Mucosa of descending colon (tissue), 3 donors: ENCODE measurements around the gene COL4A2. TPM values are rescaled to one million over a fixed set of nuclear protein-coding genes. Genes with fewer than 3 reads are reported as not detected.
"Not testable (repeated sequence)": the region's sequence is repeated elsewhere in the genome, so short reads cannot be mapped to it uniquely, and the experiment has no call there.

Experiments used
- ATAC-seq: fragments of 200-7000 bp; cut with Tn5 transposase; one replicate; pipeline ENCODE4 v1.9.1; 2020; ENCODE audit warnings: mild to moderate bottlenecking, moderate library complexity
- DNase-seq, 3 donors: peaks; one replicate each; pipeline ENCODE4 v3.0.0-alpha.2; 2020
- H3K36me3 ChIP-seq: fragments of 200-600 bp; one replicate; pipeline ENCODE4 v1.8.0; 2021; ENCODE audit warnings: low read depth, mild to moderate bottlenecking
- H3K4me1 ChIP-seq: fragments of 200-600 bp; one replicate; pipeline ENCODE4 v1.8.0; 2021; ENCODE audit warnings: low read depth, mild to moderate bottlenecking
- H3K4me3 ChIP-seq: fragments of 200-600 bp; one replicate; pipeline ENCODE4 v1.8.0; 2021; ENCODE audit warnings: mild to moderate bottlenecking
- H3K9me3 ChIP-seq: fragments of 200-600 bp; one replicate; pipeline ENCODE4 v1.8.0; 2021; ENCODE audit warnings: mild to moderate bottlenecking
- intact Hi-C, 2 donors: fragments of 100-400 bp; cut with DNase I in 1 of 2; cut with micrococcal nuclease in 1 of 2; formaldehyde crosslinking; loops; one replicate each; pipeline versions ENCODE4 v1.11.0 to v1.11.1; 2022; cut with DNase I, micrococcal nuclease
- total RNA-seq, 3 donors: library from RNA; stranded (reverse); fragmentation: NEBNext Ultra II Directional in 2 of 3; extraction: Animal tissue kit (Norgen Biotek cat#: 25700) in 2 of 3; gene quantifications; one replicate each; pipeline versions ENCODE4 v1.2.1 to v1.2.4, GENCODE V29; 2021 to 2023
- TF ChIP-seq, protein P1 (sequence below): fragments of 200-600 bp; IDR thresholded peaks from one replicate; pipeline ENCODE4 v1.8.0; 2022; ENCODE audit warnings: antibody characterized with exemption, mild to moderate bottlenecking
- donor health status: DM: no; HTN: no; CAD: no; lungs with moderate emphysema.
- donor health status: DM: no; HTN: no; CAD: no.
- donor health status: DM: no; HTN: yes; CAD: no.

Gene COL4A2
- total RNA-seq, 3 donors from 2014 or later, result 33.5 to 389 (median 74.2) TPM

- no peak for DNase-seq
- H3K4me1 ChIP-seq, result no peaks in the 10 kb centered on the region
- TF ChIP-seq, protein P1, sequence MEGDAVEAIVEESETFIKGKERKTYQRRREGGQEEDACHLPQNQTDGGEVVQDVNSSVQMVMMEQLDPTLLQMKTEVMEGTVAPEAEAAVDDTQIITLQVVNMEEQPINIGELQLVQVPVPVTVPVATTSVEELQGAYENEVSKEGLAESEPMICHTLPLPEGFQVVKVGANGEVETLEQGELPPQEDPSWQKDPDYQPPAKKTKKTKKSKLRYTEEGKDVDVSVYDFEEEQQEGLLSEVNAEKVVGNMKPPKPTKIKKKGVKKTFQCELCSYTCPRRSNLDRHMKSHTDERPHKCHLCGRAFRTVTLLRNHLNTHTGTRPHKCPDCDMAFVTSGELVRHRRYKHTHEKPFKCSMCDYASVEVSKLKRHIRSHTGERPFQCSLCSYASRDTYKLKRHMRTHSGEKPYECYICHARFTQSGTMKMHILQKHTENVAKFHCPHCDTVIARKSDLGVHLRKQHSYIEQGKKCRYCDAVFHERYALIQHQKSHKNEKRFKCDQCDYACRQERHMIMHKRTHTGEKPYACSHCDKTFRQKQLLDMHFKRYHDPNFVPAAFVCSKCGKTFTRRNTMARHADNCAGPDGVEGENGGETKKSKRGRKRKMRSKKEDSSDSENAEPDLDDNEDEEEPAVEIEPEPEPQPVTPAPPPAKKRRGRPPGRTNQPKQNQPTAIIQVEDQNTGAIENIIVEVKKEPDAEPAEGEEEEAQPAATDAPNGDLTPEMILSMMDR, result no peak
- no peaks in the 10 kb centered on the region for H3K36me3 ChIP-seq
- no peak overlapping the region for H3K4me3 ChIP-seq
- H3K9me3 ChIP-seq, result no peaks in the 10 kb centered on the region
- intact Hi-C loops, result no loop called here
- no peak for ATAC-seq
Measured at GRCh38 chr13:110393761-110394160, 86.7 kb downstream of the COL4A2 start.

- no peaks in the 10 kb centered on the region for H3K4me1 ChIP-seq
- no peak for DNase-seq
- intact Hi-C loops, result no loop called here
- no peaks in the 10 kb centered on the region for H3K36me3 ChIP-seq
- H3K9me3 ChIP-seq, result no peaks in the 10 kb centered on the region
- TF ChIP-seq, protein P1, result no peak
- ATAC-seq, result no peak
- H3K4me3 ChIP-seq, result no peak overlapping the region
Measured at GRCh38 chr13:110394371-110394841, 87.3 kb downstream of the COL4A2 start.

- H3K4me3 ChIP-seq, H3K9me3 ChIP-seq, H3K36me3 ChIP-seq, H3K4me1 ChIP-seq, DNase-seq, ATAC-seq, intact Hi-C loops: not testable (repeated sequence)
Measured at GRCh38 chr13:110395616-110396015, 88.5 kb downstream of the COL4A2 start.

GRCh38 chr13:110396476-110396875, 89.4 kb downstream of the COL4A2 start:
- intact Hi-C loops, result no loop called here
- ATAC-seq, result peak; percentile 10
- DNase-seq, result no peak
- H3K4me3 ChIP-seq, result no peak overlapping the region
- TF ChIP-seq, protein P1, result no peak
- H3K9me3 ChIP-seq, result no peaks in the 10 kb centered on the region
- H3K4me1 ChIP-seq, result no peaks in the 10 kb centered on the region
- no peaks in the 10 kb centered on the region for H3K36me3 ChIP-seq

DNA sequence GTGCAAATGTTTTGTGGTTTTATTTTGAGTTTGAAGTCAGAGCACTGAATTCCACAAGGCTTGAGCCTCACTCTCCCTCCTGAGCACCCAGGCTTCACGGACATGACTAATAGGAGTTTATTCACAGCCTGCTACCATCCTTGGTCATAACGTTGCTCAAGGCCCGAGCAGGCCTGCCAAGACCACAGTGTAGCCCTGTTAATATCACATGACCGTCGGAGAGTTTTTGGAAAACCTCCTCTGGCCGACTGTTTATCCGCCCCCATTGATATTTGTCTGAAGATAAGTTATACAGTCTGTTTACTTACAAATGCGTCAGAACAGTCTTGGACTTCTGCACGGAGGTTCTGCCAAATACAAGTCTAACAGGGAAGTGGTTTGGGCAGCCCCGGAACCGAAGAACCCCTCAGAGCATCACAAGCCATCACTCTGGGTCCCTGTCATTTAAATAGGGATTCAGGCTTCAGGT, 89.9 kb downstream of the COL4A2 start:
- Histone ChIP-seq H3K4me1 (no peaks in the 10 kb centered on the region), H3K36me3 (no peaks in the 10 kb centered on the region), H3K4me3 (no peak overlapping the region), H3K9me3 (no peaks in the 10 kb centered on the region)
- TF ChIP-seq, protein P1, result no peak
- DNase-seq, result peak; percentile 59 to 75 (median 63)
- peak; percentile 80 for ATAC-seq
- intact Hi-C loops, result no loop called here

DNA sequence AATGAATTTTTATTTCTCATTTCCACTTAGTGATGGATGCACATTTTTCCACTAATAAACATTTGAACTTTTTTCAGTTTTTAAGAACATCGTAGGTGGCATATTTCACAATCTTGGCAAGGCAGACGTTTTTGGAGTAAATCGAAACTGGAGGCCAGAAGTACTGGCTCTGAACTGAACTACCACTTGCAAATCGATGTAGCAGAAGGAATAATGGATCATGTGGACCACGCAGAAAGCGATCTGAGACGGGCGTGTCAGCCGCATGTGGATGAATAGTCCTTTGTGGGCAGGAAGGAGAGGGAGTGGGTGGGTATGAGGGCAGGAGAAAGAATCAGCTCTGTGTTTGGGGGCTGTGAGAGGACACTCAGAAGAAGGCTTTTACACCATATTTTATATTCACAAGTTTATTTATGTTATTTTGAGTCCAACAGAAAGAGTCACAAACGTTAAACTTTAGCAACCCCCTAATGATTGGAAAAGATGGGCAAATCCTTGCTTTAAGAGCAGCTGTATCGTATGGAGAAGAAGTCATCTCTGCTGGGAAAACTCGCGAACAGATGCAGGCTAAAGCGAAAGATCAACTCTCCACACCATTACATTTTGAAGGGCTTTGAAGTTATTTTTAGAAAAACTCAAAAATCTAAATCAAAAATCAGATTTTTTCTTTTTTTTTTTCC, 90.5 kb downstream of the COL4A2 start:
- no peak for DNase-seq
- H3K9me3 ChIP-seq, result no peaks in the 10 kb centered on the region
- H3K4me3 ChIP-seq, result no peak overlapping the region
- TF ChIP-seq, protein P1, result no peak
- H3K4me1 ChIP-seq, result no peaks in the 10 kb centered on the region
- intact Hi-C loops, result no loop called here
- H3K36me3 ChIP-seq, result no peaks in the 10 kb centered on the region
- no peak for ATAC-seq
